Measurements from ENCODE around the gene FAM131A. TPM values are rescaled to one million over a fixed set of nuclear protein-coding genes. Genes with fewer than 3 reads are reported as not detected.

Gene FAM131A
- total and polyA plus RNA-seq, 2 of the 4 experiments (the other 2 are of a cell fraction): 10.8 to 19.5 TPM

GRCh38 chr3:184368116-184368515, 30.7 kb downstream of the FAM131A start:
- POLR2A ChIA-PET (ENCODE audit: unreplicated experiment): no interaction called here
- DNase-seq: no peak
- TF ChIP-seq RCOR1 (IDR thresholded peaks at IDR 0.05; ENCODE audit: insufficient replicate concordance, low read length): no peak
- TF ChIP-seq CTCF (conservative IDR thresholded peaks at IDR 0.05; ENCODE audit: low read depth, low read length): no peak
- BruUV-seq (replicated peaks): no TSS peak
- Histone ChIP-seq H2AFZ (replicated peaks; ENCODE audit: low read length, poor library complexity) (no peak overlapping the region), H4K8ac (ENCODE audit: low read depth in 2 of 2, low read length in 2 of 2) (no peak overlapping the region), H3K4me2 (ENCODE audit: low read depth, low read length) (no peak overlapping the region), H2BK15ac (ENCODE audit: low read depth, low read length) (no peak overlapping the region), H2AK5ac (ENCODE audit: low read depth, low read length) (no peak overlapping the region), H3K27ac (ENCODE audit: insufficient read depth, low read length) (no peak overlapping the region), H3K9ac (ENCODE audit: low read depth, low read length) (no peak overlapping the region), H2BK120ac (ENCODE audit: low read depth, low read length) (no peak overlapping the region), H4K20me1 (ENCODE audit: insufficient read depth, low read length) (peaks cover 11% of the 10 kb centered on the region; the same call in 1 of the 2 replicates), H4K91ac (ENCODE audit: insufficient read depth, low read depth, low read length) (no peak overlapping the region), H3K27me3 (ENCODE audit: control insufficient read depth, insufficient read depth, low read length) (peaks cover 1% of the 10 kb centered on the region; the same call in 1 of the 2 replicates), H3K4ac (ENCODE audit: low read depth, low read length) (no peak overlapping the region), H3K23ac (ENCODE audit: low read depth, low read length) (no peak overlapping the region), H2BK5ac (ENCODE audit: low read depth, low read length, poor library complexity, severe bottlenecking) (no peak overlapping the region), H3K9me1 (ENCODE audit: insufficient read depth, low read length) (no peaks in the 10 kb centered on the region), H3K4me1 (ENCODE audit: control insufficient read depth, insufficient read depth, low read length) (peaks cover 6% of the 10 kb centered on the region; the same call in 1 of the 2 replicates), H4K5ac (ENCODE audit: low read depth, low read length) (no peak overlapping the region), H3K56ac (ENCODE audit: extremely low read depth, insufficient read depth, low read length) (no peak overlapping the region), H3K36me3 (ENCODE audit: control insufficient read depth, insufficient read depth, low read length) (peaks cover 17% of the 10 kb centered on the region), H2AK9ac (replicated peaks; ENCODE audit: low read depth, low read length, poor library complexity) (no peak overlapping the region), H3K4me3 (ENCODE audit: insufficient read depth, low read depth, low read length) (no peak overlapping the region), H3K79me1 (ENCODE audit: low read depth in 1 of 2, low read length in 2 of 2) (peaks cover 2 to 33% of the 10 kb centered on the region in 2 experiments), H3K9me3 (ENCODE audit: control insufficient read depth, insufficient read depth, low read length) (no peaks in the 10 kb centered on the region), H2BK20ac (ENCODE audit: low read depth, low read length) (no peak overlapping the region), H3K14ac (replicated peaks; ENCODE audit: low read depth, low read length) (no peak overlapping the region), H3K18ac (ENCODE audit: low read depth, low read length) (no peak overlapping the region)
- intact Hi-C loops (cut with micrococcal nuclease): no loop called here
- dilution Hi-C loops (cut with HindIII; ENCODE audit: low sequenced_read_pairs, unreplicated experiment): loop anchor here (25.0 kb wide), 1 partner anchor 169 kb away; no protein-coding TSS in a partner anchor
- in situ Hi-C loops (cut with MboI; ENCODE audit: low sequenced_read_pairs): no loop called here
- 93% methylated on average over 4 of the region's 9 CpGs; no CpG with 5 or more reads in 1 of the 2 experiments for WGBS, 2 experiments (ENCODE audit: extremely low coverage in 2 of 2, insufficient read length in 1 of 2)
- ATAC-seq (ENCODE audit: low read depth): no peak
- CTCF ChIA-PET: interaction anchor here (0.8 kb wide), 1 partner anchor 226 kb away, joined by 3 read pairs; no protein-coding TSS in a partner anchor

Data from IMR-90 (cell line).